WTC11 (cell line): Measurements from ENCODE around the gene POP5. TPM values are rescaled to one million over a fixed set of nuclear protein-coding genes. Genes with fewer than 3 reads are reported as not detected.

Experiments used
- ATAC-seq: fragments of 200-7000 bp; cut with Tn5 transposase; 2 replicates; pipeline ENCODE4 v1.10.0; 2021; ENCODE audit warnings: mild to moderate bottlenecking, moderate library complexity
- CTCF ChIA-PET: fragments of 300-600 bp; sonication (Branson Sonifier 250); formaldehyde crosslinking; loops from one replicate; lab custom pipeline; 2021; ENCODE audit warnings: antibody characterized with exemption; lab: Charles Lee
- POLR2A ChIA-PET: fragments of 350-600 bp; sonication (Branson Sonifier 250); formaldehyde crosslinking; loops from one replicate; lab custom pipeline; 2021; ENCODE audit warnings: antibody characterized with exemption; lab: Charles Lee
- DNase-seq: peaks from one replicate; pipeline ENCODE4 v3.0.0; 2021; ENCODE audit warnings: low spot score
- H3K27ac Mint-ChIP-seq: 2 replicates; pipeline ENCODE4 v1.8.0; 2021; ENCODE audit warnings: mixed read lengths
- H3K27me3 Mint-ChIP-seq: 2 replicates; pipeline ENCODE4 v1.8.0; 2021; ENCODE audit warnings: low read depth, mild to moderate bottlenecking, moderate library complexity, mixed read lengths
- H3K36me3 Mint-ChIP-seq: 2 replicates; pipeline ENCODE4 v1.8.0; 2021; ENCODE audit warnings: mixed read lengths
- H3K4me1 Mint-ChIP-seq: 2 replicates; pipeline ENCODE4 v1.8.0; 2022; ENCODE audit warnings: mixed read lengths
- H3K4me3 Mint-ChIP-seq: 2 replicates; pipeline ENCODE4 v1.8.0; 2021; ENCODE audit warnings: mild to moderate bottlenecking, moderate library complexity, mixed read lengths
- H3K9me3 Mint-ChIP-seq: 2 replicates; pipeline ENCODE4 v1.8.0; 2021; ENCODE audit warnings: mixed read lengths
- ARID4B ChIP-seq: sonication (generic); formaldehyde crosslinking; IDR thresholded peaks from 2 replicates; pipeline ENCODE4 v1.8.0; 2023; ENCODE audit warnings: missing genetic modification reagents, mild to moderate bottlenecking, borderline replicate concordance
- ATF1 ChIP-seq: sonication (generic); formaldehyde crosslinking; IDR thresholded peaks from 2 replicates; pipeline ENCODE4 v1.8.1; 2023; ENCODE audit warnings: mild to moderate bottlenecking, moderate library complexity, missing genetic modification reagents
- CBFB ChIP-seq: sonication (generic); formaldehyde crosslinking; IDR thresholded peaks from 2 replicates; pipeline ENCODE4 v1.8.1; 2022; ENCODE audit warnings: mild to moderate bottlenecking, low read depth, missing genetic modification reagents
- CREM ChIP-seq: sonication (generic); formaldehyde crosslinking; IDR thresholded peaks from 2 replicates; pipeline ENCODE4 v1.8.1; 2022; ENCODE audit warnings: mild to moderate bottlenecking, missing genetic modification reagents, moderate library complexity
- E2F1 ChIP-seq: sonication (generic); formaldehyde crosslinking; IDR thresholded peaks from 2 replicates; pipeline ENCODE4 v1.8.0; 2022; ENCODE audit warnings: mild to moderate bottlenecking, missing genetic modification reagents
- E2F4 ChIP-seq: sonication (generic); formaldehyde crosslinking; IDR thresholded peaks from 2 replicates; pipeline ENCODE4 v1.8.1; 2022; ENCODE audit warnings: low read depth, mild to moderate bottlenecking, moderate library complexity, missing genetic modification reagents, borderline replicate concordance
- GABPB1 ChIP-seq: sonication (generic); formaldehyde crosslinking; IDR thresholded peaks from 2 replicates; pipeline ENCODE4 v1.8.1; 2023; ENCODE audit warnings: mild to moderate bottlenecking, missing genetic modification reagents
- GTF2I ChIP-seq: fragments of 250-450 bp; sonication (Bioruptor Pico); conservative IDR thresholded peaks from 2 replicates; pipeline ENCODE4 v1.4.0; 2021; ENCODE audit warnings: mild to moderate bottlenecking
- HMGA2 ChIP-seq: fragments of 250-450 bp; sonication (Bioruptor Pico); IDR thresholded peaks from 2 replicates; pipeline ENCODE4 v1.4.0; 2021; ENCODE audit warnings: mild to moderate bottlenecking, moderate library complexity
- IRF2 ChIP-seq: sonication (generic); formaldehyde crosslinking; IDR thresholded peaks from 2 replicates; pipeline ENCODE4 v1.8.0; 2022; ENCODE audit warnings: low read depth, missing genetic modification reagents, borderline replicate concordance
- MYBL2 ChIP-seq: sonication (generic); formaldehyde crosslinking; IDR thresholded peaks from 2 replicates; pipeline ENCODE4 v1.8.1; 2023; ENCODE audit warnings: mild to moderate bottlenecking, moderate library complexity, missing genetic modification reagents
- PRDM15 ChIP-seq: sonication (generic); formaldehyde crosslinking; IDR thresholded peaks from 2 replicates; pipeline ENCODE4 v1.8.0; 2022; ENCODE audit warnings: missing genetic modification reagents
- SP1 ChIP-seq: sonication (generic); formaldehyde crosslinking; conservative IDR thresholded peaks from 2 replicates; pipeline ENCODE4 v1.8.1; 2022; ENCODE audit warnings: missing genetic modification reagents
- TCF7 ChIP-seq: sonication (generic); formaldehyde crosslinking; IDR thresholded peaks from 2 replicates; pipeline ENCODE4 v1.8.0; 2022; ENCODE audit warnings: mild to moderate bottlenecking, low read depth, missing genetic modification reagents, moderate library complexity
- ZMAT4 ChIP-seq: fragments of 250-450 bp; sonication (Bioruptor Pico); IDR thresholded peaks from 2 replicates; pipeline ENCODE4 v1.9.0; 2021; ENCODE audit warnings: mild to moderate bottlenecking
- ZNF281 ChIP-seq: sonication (generic); formaldehyde crosslinking; IDR thresholded peaks from 2 replicates; pipeline ENCODE4 v1.8.0; 2023; ENCODE audit warnings: mild to moderate bottlenecking, missing genetic modification reagents
- ZNF317 ChIP-seq: sonication (generic); formaldehyde crosslinking; IDR thresholded peaks from 2 replicates; pipeline ENCODE4 v1.8.1; 2023; ENCODE audit warnings: low read depth, mild to moderate bottlenecking, moderate library complexity, missing genetic modification reagents, borderline replicate concordance
- ZNF512 ChIP-seq: sonication (generic); formaldehyde crosslinking; IDR thresholded peaks from 2 replicates; pipeline ENCODE4 v1.8.1; 2022; ENCODE audit warnings: missing genetic modification reagents, borderline replicate concordance
- total RNA-seq: library from RNA; stranded (reverse); gene quantifications from 3 replicates; pipeline ENCODE4 v1.2.3, GENCODE V29; 2021

The POP5 gene
- total RNA-seq, 1 experiment from 2014 or later: 54.7 TPM

- ATAC-seq: no peak
- TF ChIP-seq E2F4 (CRISPR knock-in tag) (no peak), CBFB (CRISPR knock-in tag) (no peak), E2F1 (no peak), SP1 (no peak), ZNF512 (CRISPR knock-in tag) (no peak), GTF2I (CRISPR knock-in tag) (no peak), ZNF281 (CRISPR knock-in tag) (no peak), ZNF317 (CRISPR knock-in tag) (no peak), ATF1 (CRISPR knock-in tag) (no peak), TCF7 (no peak), MYBL2 (no peak), ZMAT4 (CRISPR knock-in tag) (no peak), CREM (CRISPR knock-in tag) (no peak)
- Mint-ChIP-seq H3K27me3 (no peaks in the 10 kb centered on the region), H3K4me3 (no peak overlapping the region), H3K27ac (no peak overlapping the region), H3K36me3 (no peaks in the 10 kb centered on the region), H3K9me3 (no peaks in the 10 kb centered on the region), H3K4me1 (peaks cover 6% of the 10 kb centered on the region)
- DNase-seq: no peak
- ChIA-PET POLR2A (no interaction called here), CTCF (interaction anchor here (1.9 to 9.9 kb wide), 2 partner anchors 19 to 341 kb away, joined by 8 to 79 read pairs; no protein-coding TSS in a partner anchor)
Observed at GRCh38 chr12:120630104-120630892, 49.1 kb upstream of the POP5 start.

GRCh38 chr12:120628919-120629318 lies 47.7 kb upstream of the POP5 start:
- ChIA-PET CTCF (interaction anchor here (0.5 to 9.9 kb wide), 16 partner anchors 8 to 1534 kb away, joined by 3 to 79 read pairs (median 5); partner anchors contain the start of genes ACADS, CABP1, POP5 and RNF10), POLR2A (no interaction called here)
- peak; percentile 65 for DNase-seq
- H3K9me3 Mint-ChIP-seq: no peaks in the 10 kb centered on the region
- peak overlapping the region; percentile 61 for H3K27ac Mint-ChIP-seq
- H3K36me3 Mint-ChIP-seq: no peaks in the 10 kb centered on the region
- peak; percentile 99 for ATAC-seq
- H3K4me3 Mint-ChIP-seq: no peak overlapping the region
- H3K27me3 Mint-ChIP-seq: no peaks in the 10 kb centered on the region
- H3K4me1 Mint-ChIP-seq: peaks cover 6% of the 10 kb centered on the region
- TF ChIP-seq ARID4B (CRISPR knock-in tag) (no peak), GABPB1 (CRISPR knock-in tag) (no peak), IRF2 (no peak), HMGA2 (no peak), PRDM15 (CRISPR knock-in tag) (no peak)
